Measurements from ENCODE around the gene WTAP. TPM values are rescaled to one million over a fixed set of nuclear protein-coding genes. Genes with fewer than 3 reads are reported as not detected.

WTAP gene
- total and polyA plus RNA-seq, 12 donors = 56.8 to 162 (median 98.5) TPM

- DNase-seq = peak in 5 of 7 donors; percentile 35 to 65 (median 49)
- 11 to 78% (median 28%) methylated on average over 2 to 16 of the region's 16 CpGs for WGBS, 4 donors
- TF ChIP-seq CTCF (IDR thresholded peaks at IDR 0.05) (no peak), POLR2A (IDR thresholded peaks at IDR 0.05) (no peak)
- peak overlapping the region in 3 of 4 donors; percentile 30 to 91 (median 87) for H3K4me3 ChIP-seq
- peaks cover 6 to 24% of the 10 kb centered on the region in 2 donors for H3K4me1 ChIP-seq (replicated peaks in 1 of 2)
- no peaks in the 10 kb centered on the region for H3K9me3 ChIP-seq (replicated peaks in 1 of 3)
- H3K27me3 ChIP-seq = no peaks in the 10 kb centered on the region
- H3K27ac ChIP-seq = peak overlapping the region; percentile 99 to 100 (median 99)
- intact Hi-C loops (cut with DNase I) = loop anchor here in 1 of 2 donors (10.0 kb wide), 1 partner anchor 68 kb away; the partner anchor contains the start of gene SOD2
- peaks cover 0 to 25% of the 10 kb centered on the region in 2 donors for H3K36me3 ChIP-seq (replicated peaks in 1 of 2)
Measured at GRCh38 chr6:159762681-159763293, 35.5 kb downstream of the WTAP start.

- intact Hi-C loops (cut with DNase I) = loop anchor here in 1 of 2 donors (10.0 kb wide), 1 partner anchor 72 kb away; the partner anchor contains the start of gene SOD2
- Histone ChIP-seq H3K9me3 (replicated peaks in 1 of 3) (no peaks in the 10 kb centered on the region), H3K27ac (no peak overlapping the region), H3K4me3 (no peak overlapping the region), H3K4me1 (replicated peaks in 1 of 2) (peaks cover 0 to 13% of the 10 kb centered on the region in 2 donors), H3K27me3 (no peaks in the 10 kb centered on the region), H3K36me3 (replicated peaks in 1 of 2) (peaks cover 0 to 33% of the 10 kb centered on the region in 2 donors)
- TF ChIP-seq CTCF (IDR thresholded peaks at IDR 0.05) = no peak
- no peak for TF ChIP-seq POLR2A (IDR thresholded peaks at IDR 0.05)
- DNase-seq = no peak
Measured at GRCh38 chr6:159766906-159767305, 39.6 kb downstream of the WTAP start.

GRCh38 chr6:159769470-159769869 lies 42.2 kb downstream of the WTAP start:
- Histone ChIP-seq H3K27me3 (no peaks in the 10 kb centered on the region), H3K4me3 (no peak overlapping the region), H3K27ac (no peak overlapping the region), H3K36me3 (replicated peaks in 1 of 2) (peaks cover 0 to 31% of the 10 kb centered on the region in 2 donors), H3K9me3 (replicated peaks in 1 of 3) (no peaks in the 10 kb centered on the region), H3K4me1 (replicated peaks in 1 of 2) (peaks cover 0 to 3% of the 10 kb centered on the region in 2 donors)
- intact Hi-C loops (cut with DNase I) = loop anchor here in 1 of 2 donors (10.0 kb wide), 1 partner anchor 75 kb away; the partner anchor contains the start of gene SOD2
- DNase-seq = no peak
- TF ChIP-seq POLR2A (IDR thresholded peaks at IDR 0.05) (no peak), CTCF (IDR thresholded peaks at IDR 0.05) (no peak)

GRCh38 chr6:159772196-159772595 lies 44.9 kb downstream of the WTAP start:
- no peak for DNase-seq
- Histone ChIP-seq H3K4me3 (no peak overlapping the region), H3K9me3 (replicated peaks in 1 of 3) (no peaks in the 10 kb centered on the region), H3K27me3 (no peaks in the 10 kb centered on the region), H3K4me1 (replicated peaks in 1 of 2) (no peaks in the 10 kb centered on the region), H3K27ac (no peak overlapping the region), H3K36me3 (replicated peaks in 1 of 2) (peaks cover 0 to 29% of the 10 kb centered on the region in 2 donors)
- TF ChIP-seq CTCF (IDR thresholded peaks at IDR 0.05) (no peak), POLR2A (IDR thresholded peaks at IDR 0.05) (no peak)
- 0 to 57% (median 29%) methylated on average over 1 of the region's 1 CpG for WGBS, 4 donors
- intact Hi-C loops (cut with DNase I) = no loop called here
